GM23338 (cell line): ENCODE data around the gene FRMPD1.

Source experiments
- CREB1 ChIP-seq: fragments of 250-450 bp; sonication (Bioruptor Pico); IDR thresholded peaks from 2 replicates; pipeline ENCODE4 v1.5.0; 2020; ENCODE audit warnings: low read depth, mild to moderate bottlenecking, moderate library complexity
- EZH2 ChIP-seq: fragments of 200-600 bp; sonication (generic); IDR thresholded peaks from one replicate; pipeline ENCODE4 v1.8.0; 2017; ENCODE audit warnings: antibody characterized with exemption, mild to moderate bottlenecking, low read depth; ENCODE audit not compliant: unreplicated experiment
- POLR2AphosphoS5 ChIP-seq: IDR thresholded peaks from 2 replicates; pipeline ENCODE4 v1.6.1; 2016; ENCODE audit warnings: antibody characterized with exemption, low read depth
- ZNF114 ChIP-seq: fragments of 250-450 bp; sonication (Bioruptor Pico); IDR thresholded peaks from 2 replicates; pipeline ENCODE4 v1.5.0; 2020; ENCODE audit warnings: mild to moderate bottlenecking, moderate library complexity
- TF ChIP-seq, protein P1 (sequence below), 2 experiments: fragments of 200-600 bp in 1 of 2; sonication (generic) in 1 of 2; conservative IDR thresholded peaks; 2 replicates each; pipeline versions ENCODE4 v1.5.1 to v1.6.1; 2016 to 2017; ENCODE audit warnings: antibody characterized with exemption in 2 of 2, low read depth in 2 of 2, mild to moderate bottlenecking in 2 of 2, moderate library complexity in 1 of 2

DNA sequence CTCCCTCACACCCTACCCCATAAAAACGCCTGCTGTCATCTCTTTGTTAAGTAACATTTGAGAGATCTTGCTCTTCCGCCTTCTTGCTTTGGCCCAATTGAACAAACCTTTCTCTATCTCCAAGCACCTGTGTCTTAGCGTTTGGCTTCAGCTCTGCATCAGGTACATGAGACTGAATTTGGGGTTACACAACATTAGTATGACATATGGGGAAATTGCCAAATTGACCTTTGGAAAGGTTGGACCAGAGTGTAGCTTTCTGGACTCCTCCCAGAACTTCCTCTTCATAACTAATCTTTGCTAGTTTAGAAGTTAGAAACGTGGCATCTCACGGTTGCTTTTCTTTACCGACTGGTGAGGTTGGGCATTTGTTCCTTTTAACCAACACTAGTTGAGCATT lies 137.6 kb downstream of the FRMPD1 start:
- TF ChIP-seq, protein P1, sequence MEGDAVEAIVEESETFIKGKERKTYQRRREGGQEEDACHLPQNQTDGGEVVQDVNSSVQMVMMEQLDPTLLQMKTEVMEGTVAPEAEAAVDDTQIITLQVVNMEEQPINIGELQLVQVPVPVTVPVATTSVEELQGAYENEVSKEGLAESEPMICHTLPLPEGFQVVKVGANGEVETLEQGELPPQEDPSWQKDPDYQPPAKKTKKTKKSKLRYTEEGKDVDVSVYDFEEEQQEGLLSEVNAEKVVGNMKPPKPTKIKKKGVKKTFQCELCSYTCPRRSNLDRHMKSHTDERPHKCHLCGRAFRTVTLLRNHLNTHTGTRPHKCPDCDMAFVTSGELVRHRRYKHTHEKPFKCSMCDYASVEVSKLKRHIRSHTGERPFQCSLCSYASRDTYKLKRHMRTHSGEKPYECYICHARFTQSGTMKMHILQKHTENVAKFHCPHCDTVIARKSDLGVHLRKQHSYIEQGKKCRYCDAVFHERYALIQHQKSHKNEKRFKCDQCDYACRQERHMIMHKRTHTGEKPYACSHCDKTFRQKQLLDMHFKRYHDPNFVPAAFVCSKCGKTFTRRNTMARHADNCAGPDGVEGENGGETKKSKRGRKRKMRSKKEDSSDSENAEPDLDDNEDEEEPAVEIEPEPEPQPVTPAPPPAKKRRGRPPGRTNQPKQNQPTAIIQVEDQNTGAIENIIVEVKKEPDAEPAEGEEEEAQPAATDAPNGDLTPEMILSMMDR (conservative IDR thresholded peaks at IDR 0.05; ENCODE audit: low read depth in 2 of 2): no peak
- TF ChIP-seq CREB1: no peak
- no peak for TF ChIP-seq POLR2AphosphoS5
- no peak for TF ChIP-seq ZNF114 (CRISPR knock-in tag)
- TF ChIP-seq EZH2: no peak
